HEK293 (cell line): Measurements from ENCODE around the gene CCM2L.

Source experiments
- GLIS2 ChIP-seq: fragments of 450-650 bp; formaldehyde crosslinking; IDR thresholded peaks from 2 replicates; pipeline ENCODE4 v1.5.1; 2016; ENCODE audit warnings: missing biosample characterization, missing genetic modification characterization
- HOXC10 ChIP-seq: sonication (generic); formaldehyde crosslinking; IDR thresholded peaks from 2 replicates; pipeline ENCODE4 v1.8.1; 2023; ENCODE audit warnings: mild to moderate bottlenecking, missing genetic modification reagents
- OSR2 ChIP-seq: fragments of 450-650 bp; formaldehyde crosslinking; IDR thresholded peaks from 2 replicates; pipeline ENCODE4 v1.5.1; 2016; ENCODE audit warnings: missing biosample characterization, missing genetic modification characterization
- PATZ1 ChIP-seq: fragments of 450-650 bp; formaldehyde crosslinking; IDR thresholded peaks from 2 replicates; pipeline ENCODE4 v1.5.1; 2016; ENCODE audit warnings: missing biosample characterization, missing genetic modification characterization
- PRDM10 ChIP-seq: fragments of 450-650 bp; formaldehyde crosslinking; IDR thresholded peaks from 2 replicates; pipeline ENCODE4 v1.5.1; 2016; ENCODE audit warnings: missing biosample characterization, missing genetic modification characterization
- RBAK ChIP-seq: fragments of 450-650 bp; formaldehyde crosslinking; IDR thresholded peaks from 2 replicates; pipeline ENCODE4 v1.5.1; 2016; ENCODE audit warnings: missing biosample characterization, missing genetic modification characterization
- SP7 ChIP-seq: fragments of 450-650 bp; formaldehyde crosslinking; IDR thresholded peaks from 2 replicates; pipeline ENCODE4 v1.5.1; 2016; ENCODE audit warnings: missing biosample characterization, missing genetic modification characterization
- TSHZ1 ChIP-seq: fragments of 450-650 bp; formaldehyde crosslinking; IDR thresholded peaks from 2 replicates; pipeline ENCODE4 v1.5.1; 2016; ENCODE audit warnings: missing biosample characterization, missing genetic modification characterization, borderline replicate concordance
- WT1 ChIP-seq: fragments of 450-650 bp; formaldehyde crosslinking; IDR thresholded peaks from 2 replicates; pipeline ENCODE4 v1.5.1; 2016; ENCODE audit warnings: missing biosample characterization, missing genetic modification characterization
- YY2 ChIP-seq: fragments of 450-650 bp; formaldehyde crosslinking; IDR thresholded peaks from 2 replicates; pipeline ENCODE4 v1.5.1; 2016; ENCODE audit warnings: missing biosample characterization, missing genetic modification characterization
- ZBTB8A ChIP-seq: fragments of 450-650 bp; formaldehyde crosslinking; IDR thresholded peaks from 2 replicates; pipeline ENCODE4 v1.5.1; 2016; ENCODE audit warnings: missing biosample characterization, missing genetic modification characterization
- ZFHX2 ChIP-seq: fragments of 450-650 bp; formaldehyde crosslinking; conservative IDR thresholded peaks from 2 replicates; pipeline ENCODE4 v1.5.1; 2016; ENCODE audit warnings: missing biosample characterization, missing genetic modification characterization
- ZNF148 ChIP-seq: fragments of 450-650 bp; formaldehyde crosslinking; IDR thresholded peaks from 2 replicates; pipeline ENCODE4 v1.5.0; 2017; ENCODE audit warnings: missing biosample characterization, missing genetic modification characterization, borderline replicate concordance
- ZNF174 ChIP-seq: fragments of 450-650 bp; formaldehyde crosslinking; IDR thresholded peaks from 2 replicates; pipeline ENCODE4 v1.5.0; 2017; ENCODE audit warnings: missing biosample characterization, mild to moderate bottlenecking, missing genetic modification characterization
- ZNF23 ChIP-seq: fragments of 450-650 bp; formaldehyde crosslinking; IDR thresholded peaks from 2 replicates; pipeline ENCODE4 v1.5.1; 2016; ENCODE audit warnings: missing biosample characterization, missing genetic modification characterization, borderline replicate concordance
- ZNF26 ChIP-seq: fragments of 450-650 bp; formaldehyde crosslinking; IDR thresholded peaks from 2 replicates; pipeline ENCODE4 v1.5.1; 2016; ENCODE audit warnings: missing biosample characterization, missing genetic modification characterization
- ZNF335 ChIP-seq: fragments of 450-650 bp; formaldehyde crosslinking; conservative IDR thresholded peaks from 2 replicates; pipeline ENCODE4 v1.5.1; 2016; ENCODE audit warnings: missing biosample characterization, missing genetic modification characterization
- ZNF37A ChIP-seq: fragments of 450-650 bp; IDR thresholded peaks from 2 replicates; pipeline ENCODE4 v1.5.1; 2018; ENCODE audit warnings: missing biosample characterization, missing genetic modification characterization
- ZNF449 ChIP-seq: fragments of 450-650 bp; formaldehyde crosslinking; IDR thresholded peaks from 2 replicates; pipeline ENCODE4 v1.5.1; 2017; ENCODE audit warnings: missing biosample characterization, mild to moderate bottlenecking, missing genetic modification characterization, moderate library complexity
- ZNF560 ChIP-seq: fragments of 450-650 bp; formaldehyde crosslinking; IDR thresholded peaks from 2 replicates; pipeline ENCODE4 v1.5.1; 2017; ENCODE audit warnings: missing biosample characterization, missing genetic modification characterization, borderline replicate concordance
- ZNF621 ChIP-seq: fragments of 450-650 bp; formaldehyde crosslinking; IDR thresholded peaks from 2 replicates; pipeline ENCODE4 v1.5.1; 2017; ENCODE audit warnings: missing biosample characterization, missing genetic modification characterization
- ZNF704 ChIP-seq: fragments of 450-650 bp; formaldehyde crosslinking; IDR thresholded peaks from 2 replicates; pipeline ENCODE4 v1.5.1; 2016; ENCODE audit warnings: missing biosample characterization, missing genetic modification characterization
- ZNF785 ChIP-seq: fragments of 450-650 bp; formaldehyde crosslinking; IDR thresholded peaks from 2 replicates; pipeline ENCODE4 v1.5.1; 2016; ENCODE audit warnings: missing biosample characterization, missing genetic modification characterization
- ZNF830 ChIP-seq: fragments of 450-650 bp; IDR thresholded peaks from 2 replicates; pipeline ENCODE4 v1.5.0; 2018; ENCODE audit warnings: missing biosample characterization, missing genetic modification characterization, low read depth, mild to moderate bottlenecking, moderate library complexity

Gene CCM2L

GRCh38 chr20:31967830-31968249, 42.4 kb upstream of the CCM2L start, which contains the start of gene XKR7 (continued):
- TF ChIP-seq PRDM10 (no peak), YY2 (tag by site-specific recombination) (no peak), ZNF23 (tag by site-specific recombination) (no peak), ZNF37A (tag by site-specific recombination) (no peak), ZNF26 (tag by site-specific recombination) (no peak), OSR2 (tag by site-specific recombination) (no peak), SP7 (tag by site-specific recombination) (no peak), ZNF174 (no peak), HOXC10 (CRISPR knock-in tag) (no peak), PATZ1 (peak; percentile 9; the same call in 1 of the 2 replicates), ZBTB8A (no peak), ZNF148 (no peak), TSHZ1 (tag by site-specific recombination) (no peak), ZNF560 (no peak), WT1 (tag by site-specific recombination) (no peak), RBAK (tag by site-specific recombination) (no peak), GLIS2 (tag by site-specific recombination) (peak; percentile 24; the same call in 1 of the 2 replicates), ZNF704 (no peak), ZNF621 (tag by site-specific recombination) (no peak), ZFHX2 (tag by site-specific recombination) (peak; percentile 65), ZNF830 (no peak), ZNF449 (no peak), ZNF785 (no peak), ZNF335 (tag by site-specific recombination) (peak; percentile 49; the same call in 1 of the 2 replicates)
